T-cell (primary cell): ENCODE data around the gene FSD1. TPM values are rescaled to one million over a fixed set of nuclear protein-coding genes. Genes with fewer than 3 reads are reported as not detected.
A peak's percentile ranks its signal among the peaks of the same experiment; 100 is the strongest.

Experiments used
- ATAC-seq, 4 experiments: fragments of 200-7000 bp in 3 of 4; fragments of 150-1000 bp in 1 of 4; cut with Tn5 transposase; replicated peaks in 1 of 4; 1 replicate in 3 of 4; 2 replicates in 1 of 4; pipeline ENCODE4 v1.10.0; 2021; ENCODE audit warnings: moderate library complexity in 3 of 4, mild to moderate bottlenecking in 2 of 4, moderate number of reproducible peaks in 1 of 4
- CTCF ChIA-PET, 2 donors: fragments of 300-600 bp; sonication (Branson Sonifier 250); formaldehyde crosslinking; loops; one replicate each; lab custom pipeline; 2022; ENCODE audit warnings: antibody characterized with exemption in 2 of 2; lab: Charles Lee
- POLR2A ChIA-PET, 2 donors: fragments of 300-600 bp; sonication (Branson Sonifier 250); formaldehyde crosslinking; loops; one replicate each; lab custom pipeline; 2022; ENCODE audit warnings: antibody characterized with exemption in 2 of 2; lab: Charles Lee
- DNase-seq, 35 experiments: peaks; one replicate each; pipeline versions ENCODE4 v3.0.0 to v3.0.0-alpha.2; 2013 to 2023
- H3K27ac ChIP-seq: one replicate; pipeline ENCODE4 v1.5.1; 2013; ENCODE audit warnings: low read length
- H3K27me3 ChIP-seq, 2 experiments: replicated peaks in 1 of 2; 1 replicate in 1 of 2; 2 replicates in 1 of 2; pipeline versions ENCODE4 v1.6.1 to v1.7.0; 2013; ENCODE audit warnings: low read length in 1 of 2, mixed read lengths in 1 of 2; ENCODE audit not compliant: control insufficient read depth in 2 of 2, insufficient read depth in 2 of 2; ENCODE audit errors: extremely low read depth in 1 of 2
- H3K36me3 ChIP-seq, 2 donors: 1 replicate in 1 of 2; 2 replicates in 1 of 2; pipeline versions ENCODE4 v1.6.1 to v1.7.0; 2013; ENCODE audit warnings: low read length in 1 of 2; ENCODE audit not compliant: control insufficient read depth in 2 of 2, insufficient read depth in 1 of 2; ENCODE audit errors: extremely low read depth in 1 of 2
- H3K4me1 ChIP-seq, 2 experiments: 1 replicate in 1 of 2; 2 replicates in 1 of 2; pipeline versions ENCODE4 v1.6.1 to v1.7.0; 2013; ENCODE audit warnings: low read length in 2 of 2, mixed read lengths in 1 of 2; ENCODE audit not compliant: insufficient read depth in 2 of 2, control insufficient read depth in 1 of 2; ENCODE audit errors: extremely low read depth in 1 of 2
- H3K4me3 ChIP-seq, 2 donors: 1 replicate in 1 of 2; 2 replicates in 1 of 2; pipeline versions ENCODE4 v1.5.1 to v1.7.0; 2013; ENCODE audit warnings: mild to moderate bottlenecking in 2 of 2, low read length in 1 of 2, moderate library complexity in 1 of 2; ENCODE audit not compliant: control insufficient read depth in 1 of 2; ENCODE audit errors: extremely low read depth in 1 of 2
- H3K9me3 ChIP-seq: 2 replicates; pipeline ENCODE4 v1.7.0; 2013
- H3K27ac Mint-ChIP-seq, 2 donors: one replicate each; pipeline ENCODE4 v1.8.0; 2020 to 2021; ENCODE audit warnings: mild to moderate bottlenecking in 2 of 2, mixed read lengths in 2 of 2
- H3K27me3 Mint-ChIP-seq, 2 donors: one replicate each; pipeline ENCODE4 v1.8.0; 2021 to 2022; ENCODE audit warnings: mixed read lengths in 2 of 2
- H3K36me3 Mint-ChIP-seq: one replicate; pipeline ENCODE4 v1.8.0; 2021; ENCODE audit warnings: mixed read lengths
- H3K4me1 Mint-ChIP-seq, 3 donors: one replicate each; pipeline ENCODE4 v1.8.0; 2020 to 2022; ENCODE audit warnings: mixed read lengths in 3 of 3, mild to moderate bottlenecking in 1 of 3
- H3K4me3 Mint-ChIP-seq, 3 donors: one replicate each; pipeline ENCODE4 v1.8.0; 2020 to 2022; ENCODE audit warnings: mild to moderate bottlenecking in 3 of 3, mixed read lengths in 3 of 3, moderate library complexity in 3 of 3
- H3K9me3 Mint-ChIP-seq, 3 donors: one replicate each; pipeline ENCODE4 v1.8.0; 2020 to 2022; ENCODE audit warnings: mixed read lengths in 3 of 3
- WGBS: methylation state at CpG from one replicate; pipeline ENCODE4 v1.1.5; 2013; ENCODE audit warnings: missing lambda C conversion rate; ENCODE audit not compliant: insufficient coverage; 5-methylcytosine and 5-hydroxymethylcytosine counted together
- total RNA-seq, 35 experiments: library from RNA in 6 of 35; stranded (reverse) in 6 of 35; fragments of 120-200 nt in 1 of 35; gene quantifications; one replicate each; pipeline versions ENCODE4 v1.2.1 to v1.2.4 and lab custom pipeline; 2013 to 2026

FSD1 gene
- total RNA-seq, 5 donors from 2014 or later (not counting 1 experiment from before 2014, with no cell fraction given) = 2.8 to 4.1 (median 3.4) TPM

DNA sequence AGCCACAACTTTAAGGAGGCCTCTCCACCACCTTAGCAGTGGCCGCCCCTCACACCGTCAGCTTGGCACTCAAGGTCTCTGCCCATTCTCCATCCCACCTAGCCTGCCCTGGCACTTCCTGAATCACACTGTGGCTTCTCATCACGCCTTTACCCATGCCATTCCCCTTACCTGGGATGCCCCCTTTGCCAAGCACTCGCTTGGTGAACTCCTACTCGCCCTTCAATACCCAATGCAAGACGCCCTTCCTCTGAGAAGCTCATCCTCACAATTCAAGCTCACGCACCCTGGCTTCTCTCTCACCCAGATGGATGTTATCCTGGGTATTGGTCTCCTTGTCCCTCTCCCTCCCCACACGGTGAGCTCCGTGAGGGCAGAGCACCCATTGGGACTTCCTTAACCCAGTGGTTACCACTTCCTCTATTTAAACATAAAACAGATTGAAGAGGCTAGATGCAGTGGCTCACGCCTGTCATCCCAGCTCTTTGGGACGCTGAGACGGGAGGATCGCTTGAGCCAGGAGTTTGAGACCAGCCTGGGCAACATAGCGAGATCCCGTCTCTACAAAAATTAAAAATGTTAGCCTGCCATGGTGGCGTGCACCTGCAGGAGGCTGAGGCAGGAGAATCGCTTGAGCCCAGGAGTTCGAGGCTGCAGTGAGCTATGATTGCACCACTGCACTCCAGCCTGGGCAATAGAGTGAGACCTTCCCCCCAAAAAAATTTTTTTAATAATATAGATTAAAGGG is 38.0 kb upstream of the FSD1 start:
- Histone ChIP-seq H3K9me3 (no peaks in the 10 kb centered on the region), H3K36me3 (peaks cover 16 to 61% of the 10 kb centered on the region in 2 donors), H3K27me3 (no peaks in the 10 kb centered on the region), H3K27ac (no peak overlapping the region), H3K4me3 (no peak overlapping the region), H3K4me1 (peaks cover 7 to 34% of the 10 kb centered on the region in 2 experiments)
- Mint-ChIP-seq H3K27ac (peak overlapping the region in 1 of 2 donors; percentile 39), H3K36me3 (peaks cover 30% of the 10 kb centered on the region), H3K9me3 (no peaks in the 10 kb centered on the region), H3K27me3 (no peaks in the 10 kb centered on the region), H3K4me3 (no peak overlapping the region), H3K4me1 (peaks cover 21 to 45% (median 29%) of the 10 kb centered on the region in 3 donors)
- POLR2A ChIA-PET = interaction anchor here in 1 of 2 donors (0.6 kb wide), 1 partner anchor 152 kb away, joined by 3 read pairs; no protein-coding TSS in a partner anchor
- DNase-seq = no peak
- WGBS = 84% methylated on average over 10 of the region's 18 CpGs
- no peak for ATAC-seq
- CTCF ChIA-PET = interaction anchor here (0.6 to 1.8 kb wide), 11 partner anchors 10 to 259 kb away, joined by 3 to 14 read pairs (median 3); partner anchors contain the start of gene YJU2 (in 1 of the 2)

GRCh38 chr19:4267101-4267900 is 37.1 kb upstream of the FSD1 start:
- H3K27me3 Mint-ChIP-seq = no peaks in the 10 kb centered on the region
- peaks cover 33% of the 10 kb centered on the region for H3K36me3 Mint-ChIP-seq
- Histone ChIP-seq H3K36me3 (peaks cover 22 to 59% of the 10 kb centered on the region in 2 donors), H3K9me3 (no peaks in the 10 kb centered on the region), H3K27me3 (no peaks in the 10 kb centered on the region), H3K4me3 (no peak overlapping the region), H3K4me1 (peaks cover 7 to 34% of the 10 kb centered on the region in 2 experiments), H3K27ac (no peak overlapping the region)
- WGBS = 60% methylated on average over 15 of the region's 21 CpGs
- peak in 34 of 35 experiments; percentile 14 to 69 (median 48) for DNase-seq
- peak; percentile 57 to 76 (median 64) for ATAC-seq
- peaks cover 21 to 45% (median 29%) of the 10 kb centered on the region in 3 donors for H3K4me1 Mint-ChIP-seq
- H3K9me3 Mint-ChIP-seq = no peaks in the 10 kb centered on the region
- ChIA-PET CTCF (interaction anchor here (0.6 to 1.8 kb wide), 11 partner anchors 9 to 258 kb away, joined by 3 to 14 read pairs (median 3); partner anchors contain the start of gene YJU2 (in 1 of the 2)), POLR2A (interaction anchor here in 1 of 2 donors (0.6 to 0.7 kb wide), 3 partner anchors 151 to 1928 kb away, joined by 3 to 4 read pairs (median 4); no protein-coding TSS in a partner anchor)
- H3K4me3 Mint-ChIP-seq = no peak overlapping the region
- H3K27ac Mint-ChIP-seq = peak overlapping the region in 1 of 2 donors; percentile 34

GRCh38 chr19:4267901-4268815 is 36.2 kb upstream of the FSD1 start:
- 89% methylated on average over 29 of the region's 30 CpGs for WGBS
- DNase-seq (no peak), ATAC-seq (no peak)
- no peaks in the 10 kb centered on the region for H3K9me3 Mint-ChIP-seq
- POLR2A ChIA-PET = interaction anchor here in 1 of 2 donors (0.6 to 0.7 kb wide), 2 partner anchors 272 to 1927 kb away, joined by 4 read pairs; no protein-coding TSS in a partner anchor
- Histone ChIP-seq H3K4me1 (peaks cover 7 to 34% of the 10 kb centered on the region in 2 experiments), H3K27me3 (no peaks in the 10 kb centered on the region), H3K9me3 (no peaks in the 10 kb centered on the region), H3K36me3 (peaks cover 22 to 50% of the 10 kb centered on the region in 2 donors), H3K27ac (no peak overlapping the region), H3K4me3 (no peak overlapping the region)
- H3K4me3 Mint-ChIP-seq = no peak overlapping the region
- H3K27ac Mint-ChIP-seq = peak overlapping the region in 1 of 2 donors; percentile 34
- peaks cover 21 to 45% (median 29%) of the 10 kb centered on the region in 3 donors for H3K4me1 Mint-ChIP-seq
- H3K36me3 Mint-ChIP-seq = peaks cover 33% of the 10 kb centered on the region
- CTCF ChIA-PET = interaction anchor here (0.7 to 1.8 kb wide), 4 partner anchors 84 to 134 kb away, joined by 4 to 14 read pairs (median 6); no protein-coding TSS in a partner anchor
- no peaks in the 10 kb centered on the region for H3K27me3 Mint-ChIP-seq

DNA sequence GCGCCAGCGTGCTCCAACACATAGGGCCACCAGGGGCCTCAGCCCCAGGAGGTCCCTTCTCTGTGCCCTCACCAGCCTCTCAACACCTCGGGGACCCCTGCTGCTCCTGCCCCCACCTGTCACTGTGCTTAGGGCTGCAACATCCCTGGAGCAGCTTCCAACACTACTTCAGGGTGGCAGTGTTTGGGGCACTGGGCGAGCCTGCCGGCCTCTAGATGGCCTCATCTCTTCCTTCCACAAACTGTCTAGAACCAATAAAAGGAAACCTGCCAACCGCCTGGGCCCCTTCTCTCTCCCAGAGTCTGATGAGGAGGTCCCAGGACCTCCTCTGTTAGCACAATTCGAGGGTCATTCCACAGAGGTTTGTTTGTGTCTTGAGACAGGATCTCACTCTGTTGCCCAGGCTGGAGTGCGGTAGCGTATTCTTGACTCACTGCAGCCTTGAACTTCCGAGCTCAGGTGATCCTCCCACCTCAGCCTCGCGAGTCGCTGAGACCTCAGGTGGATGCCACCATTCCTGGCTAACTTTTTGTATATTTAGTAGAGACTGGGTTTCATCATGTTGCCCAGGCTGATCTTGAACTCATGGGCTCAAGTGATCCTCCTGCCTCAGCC is 35.5 kb upstream of the FSD1 start:
- no peak overlapping the region for H3K4me3 ChIP-seq
- no peaks in the 10 kb centered on the region for H3K9me3 ChIP-seq
- H3K27ac ChIP-seq = no peak overlapping the region
- H3K27ac Mint-ChIP-seq = no peak overlapping the region
- 95% methylated on average over 5 of the region's 13 CpGs for WGBS
- POLR2A ChIA-PET = no interaction called here
- peaks cover 7 to 28% of the 10 kb centered on the region in 2 experiments for H3K4me1 ChIP-seq
- H3K27me3 ChIP-seq = no peaks in the 10 kb centered on the region
- peaks cover 22 to 48% of the 10 kb centered on the region in 2 donors for H3K36me3 ChIP-seq
- peaks cover 33% of the 10 kb centered on the region for H3K36me3 Mint-ChIP-seq
- H3K27me3 Mint-ChIP-seq = no peaks in the 10 kb centered on the region
- CTCF ChIA-PET = no interaction called here
- no peak for ATAC-seq
- no peak for DNase-seq
- H3K9me3 Mint-ChIP-seq = no peaks in the 10 kb centered on the region
- H3K4me1 Mint-ChIP-seq = peaks cover 21 to 38% (median 27%) of the 10 kb centered on the region in 3 donors
- H3K4me3 Mint-ChIP-seq = no peak overlapping the region

GRCh38 chr19:4272894-4273293 is 31.5 kb upstream of the FSD1 start:
- Histone ChIP-seq H3K27ac (no peak overlapping the region), H3K4me3 (no peak overlapping the region), H3K36me3 (peaks cover 22 to 28% of the 10 kb centered on the region in 2 donors), H3K27me3 (peaks cover 0 to 9% of the 10 kb centered on the region in 2 experiments), H3K4me1 (no peaks in the 10 kb centered on the region), H3K9me3 (no peaks in the 10 kb centered on the region)
- H3K27ac Mint-ChIP-seq = no peak overlapping the region
- H3K4me3 Mint-ChIP-seq = no peak overlapping the region
- H3K27me3 Mint-ChIP-seq = peaks cover 0 to 3% of the 10 kb centered on the region in 2 donors
- POLR2A ChIA-PET = no interaction called here
- CTCF ChIA-PET = interaction anchor here in 1 of 2 donors (0.7 kb wide), 1 partner anchor 68 kb away, joined by 3 read pairs; no protein-coding TSS in a partner anchor
- peaks cover 14% of the 10 kb centered on the region for H3K36me3 Mint-ChIP-seq
- no peak for ATAC-seq
- no peak for DNase-seq
- 100% methylated on average over 2 of the region's 10 CpGs for WGBS
- peaks cover 0 to 9% (median 0%) of the 10 kb centered on the region in 3 donors for H3K4me1 Mint-ChIP-seq
- no peaks in the 10 kb centered on the region for H3K9me3 Mint-ChIP-seq
